ENCODE results near the gene KRT2.

GRCh38 chr12:52600071-52600470 is 51.9 kb downstream of the KRT2 start:
- TF ChIP-seq CTCF (IDR thresholded peaks at IDR 0.05) (no peak), POLR2A (IDR thresholded peaks at IDR 0.05) (no peak)

Measured in Peyer's patch (tissue), 4 donors.